Measurements from ENCODE around the gene COLEC12. TPM values are rescaled to one million over a fixed set of nuclear protein-coding genes. Genes with fewer than 3 reads are reported as not detected.

The COLEC12 gene
- total RNA-seq, 2 donors from 2014 or later = not detected

GRCh38 chr18:369224-370015 lies 131.1 kb downstream of the COLEC12 start:
- H3K9me3 ChIP-seq (ENCODE audit: control insufficient read depth, low read length, poor library complexity, severe bottlenecking) = no peaks in the 10 kb centered on the region
- ATAC-seq (no peak), DNase-seq (no peak)
- Mint-ChIP-seq H3K36me3 (ENCODE audit: low read depth) (no peaks in the 10 kb centered on the region), H3K27ac (no peak overlapping the region), H3K27me3 (peaks cover 48% of the 10 kb centered on the region), H3K4me3 (no peak overlapping the region), H3K4me1 (no peaks in the 10 kb centered on the region)

- DNase-seq (no peak), ATAC-seq (no peak)
- no peak overlapping the region for H3K27ac Mint-ChIP-seq
- no peak overlapping the region for H3K4me3 Mint-ChIP-seq
- H3K9me3 ChIP-seq (ENCODE audit: control insufficient read depth, low read length, poor library complexity, severe bottlenecking) = no peaks in the 10 kb centered on the region
- H3K36me3 Mint-ChIP-seq (ENCODE audit: low read depth) = no peaks in the 10 kb centered on the region
- H3K27me3 Mint-ChIP-seq = peaks cover 68% of the 10 kb centered on the region
- no peaks in the 10 kb centered on the region for H3K4me1 Mint-ChIP-seq
These were observed 133.9 kb downstream of the COLEC12 start for GRCh38 chr18:366466-367061.

GRCh38 chr18:365651-366050 lies 134.8 kb downstream of the COLEC12 start:
- H3K27ac Mint-ChIP-seq = no peak overlapping the region
- H3K4me3 Mint-ChIP-seq = no peak overlapping the region
- H3K4me1 Mint-ChIP-seq = no peaks in the 10 kb centered on the region
- ATAC-seq (no peak), DNase-seq (no peak)
- H3K9me3 ChIP-seq (ENCODE audit: control insufficient read depth, low read length, poor library complexity, severe bottlenecking) = no peaks in the 10 kb centered on the region
- peaks cover 3% of the 10 kb centered on the region for H3K36me3 Mint-ChIP-seq (ENCODE audit: low read depth)
- peaks cover 69% of the 10 kb centered on the region for H3K27me3 Mint-ChIP-seq

GRCh38 chr18:364256-364826 lies 136.2 kb downstream of the COLEC12 start:
- DNase-seq (no peak), ATAC-seq (no peak)
- peaks cover 67% of the 10 kb centered on the region for H3K27me3 Mint-ChIP-seq
- no peaks in the 10 kb centered on the region for H3K9me3 ChIP-seq (ENCODE audit: control insufficient read depth, low read length, poor library complexity, severe bottlenecking)
- H3K27ac Mint-ChIP-seq = no peak overlapping the region
- peaks cover 3% of the 10 kb centered on the region for H3K36me3 Mint-ChIP-seq (ENCODE audit: low read depth)
- H3K4me1 Mint-ChIP-seq = no peaks in the 10 kb centered on the region
- no peak overlapping the region for H3K4me3 Mint-ChIP-seq

GRCh38 chr18:363301-364085 lies 137.0 kb downstream of the COLEC12 start:
- no peak overlapping the region for H3K27ac Mint-ChIP-seq
- DNase-seq (no peak), ATAC-seq (no peak)
- H3K27me3 Mint-ChIP-seq = peaks cover 72% of the 10 kb centered on the region
- H3K4me1 Mint-ChIP-seq = no peaks in the 10 kb centered on the region
- no peaks in the 10 kb centered on the region for H3K9me3 ChIP-seq (ENCODE audit: control insufficient read depth, low read length, poor library complexity, severe bottlenecking)
- peaks cover 3% of the 10 kb centered on the region for H3K36me3 Mint-ChIP-seq (ENCODE audit: low read depth)
- H3K4me3 Mint-ChIP-seq = no peak overlapping the region

GRCh38 chr18:362311-363290 lies 137.9 kb downstream of the COLEC12 start:
- H3K4me1 Mint-ChIP-seq = no peaks in the 10 kb centered on the region
- peaks cover 70% of the 10 kb centered on the region for H3K27me3 Mint-ChIP-seq
- H3K36me3 Mint-ChIP-seq (ENCODE audit: low read depth) = peaks cover 3% of the 10 kb centered on the region
- ATAC-seq (no peak), DNase-seq (no peak)
- H3K4me3 Mint-ChIP-seq = no peak overlapping the region
- H3K27ac Mint-ChIP-seq = no peak overlapping the region
- no peaks in the 10 kb centered on the region for H3K9me3 ChIP-seq (ENCODE audit: control insufficient read depth, low read length, poor library complexity, severe bottlenecking)

- DNase-seq = no peak
- Mint-ChIP-seq H3K4me1 (no peaks in the 10 kb centered on the region), H3K27me3 (peaks cover 66% of the 10 kb centered on the region), H3K27ac (no peak overlapping the region), H3K36me3 (ENCODE audit: low read depth) (peaks cover 3% of the 10 kb centered on the region), H3K4me3 (no peak overlapping the region)
- no peak for ATAC-seq
- H3K9me3 ChIP-seq (ENCODE audit: control insufficient read depth, low read length, poor library complexity, severe bottlenecking) = no peaks in the 10 kb centered on the region
These were observed 138.6 kb downstream of the COLEC12 start for GRCh38 chr18:361941-362310.

- H3K4me3 Mint-ChIP-seq = no peak overlapping the region
- H3K27ac Mint-ChIP-seq = no peak overlapping the region
- ATAC-seq = no peak
- no peaks in the 10 kb centered on the region for H3K4me1 Mint-ChIP-seq
- no peak for DNase-seq
- no peaks in the 10 kb centered on the region for H3K9me3 ChIP-seq (ENCODE audit: control insufficient read depth, low read length, poor library complexity, severe bottlenecking)
- H3K36me3 Mint-ChIP-seq (ENCODE audit: low read depth) = peaks cover 3% of the 10 kb centered on the region
- H3K27me3 Mint-ChIP-seq = peaks cover 66% of the 10 kb centered on the region
These were observed 139.3 kb downstream of the COLEC12 start for GRCh38 chr18:361100-361732.

GRCh38 chr18:360676-361075 lies 139.8 kb downstream of the COLEC12 start:
- no peak overlapping the region for H3K4me3 Mint-ChIP-seq
- H3K36me3 Mint-ChIP-seq (ENCODE audit: low read depth) = peaks cover 3% of the 10 kb centered on the region
- peaks cover 65% of the 10 kb centered on the region for H3K27me3 Mint-ChIP-seq
- H3K9me3 ChIP-seq (ENCODE audit: control insufficient read depth, low read length, poor library complexity, severe bottlenecking) = no peaks in the 10 kb centered on the region
- DNase-seq = no peak
- no peak for ATAC-seq
- no peak overlapping the region for H3K27ac Mint-ChIP-seq
- no peaks in the 10 kb centered on the region for H3K4me1 Mint-ChIP-seq

- H3K27me3 Mint-ChIP-seq = peaks cover 68% of the 10 kb centered on the region
- no peak overlapping the region for H3K4me3 Mint-ChIP-seq
- DNase-seq = no peak
- no peaks in the 10 kb centered on the region for H3K9me3 ChIP-seq (ENCODE audit: control insufficient read depth, low read length, poor library complexity, severe bottlenecking)
- ATAC-seq = no peak
- no peaks in the 10 kb centered on the region for H3K4me1 Mint-ChIP-seq
- H3K36me3 Mint-ChIP-seq (ENCODE audit: low read depth) = peaks cover 3% of the 10 kb centered on the region
- H3K27ac Mint-ChIP-seq = no peak overlapping the region
These were observed 143.7 kb downstream of the COLEC12 start for GRCh38 chr18:356778-357177.

GRCh38 chr18:355678-356077 lies 144.8 kb downstream of the COLEC12 start:
- ATAC-seq = no peak
- no peaks in the 10 kb centered on the region for H3K4me1 Mint-ChIP-seq
- no peak for DNase-seq
- H3K9me3 ChIP-seq (ENCODE audit: control insufficient read depth, low read length, poor library complexity, severe bottlenecking) = no peaks in the 10 kb centered on the region
- H3K4me3 Mint-ChIP-seq = no peak overlapping the region
- no peak overlapping the region for H3K27ac Mint-ChIP-seq
- no peaks in the 10 kb centered on the region for H3K36me3 Mint-ChIP-seq (ENCODE audit: low read depth)
- peaks cover 57% of the 10 kb centered on the region for H3K27me3 Mint-ChIP-seq

- no peak overlapping the region for H3K27ac Mint-ChIP-seq
- no peaks in the 10 kb centered on the region for H3K9me3 ChIP-seq (ENCODE audit: control insufficient read depth, low read length, poor library complexity, severe bottlenecking)
- DNase-seq = no peak
- no peak for ATAC-seq
- no peaks in the 10 kb centered on the region for H3K4me1 Mint-ChIP-seq
- peaks cover 53% of the 10 kb centered on the region for H3K27me3 Mint-ChIP-seq
- H3K4me3 Mint-ChIP-seq = no peak overlapping the region
- no peaks in the 10 kb centered on the region for H3K36me3 Mint-ChIP-seq (ENCODE audit: low read depth)
These were observed 146.0 kb downstream of the COLEC12 start for GRCh38 chr18:354471-354870.

All from T-helper 17 cell (primary cell).